Coronary artery (tissue), 2 donors: ENCODE measurements around the gene FUT1.

Source experiments
- DNase-seq: peaks from one replicate; pipeline ENCODE4 v3.0.0-alpha.2; 2017; ENCODE audit warnings: low spot score
- H3K27ac ChIP-seq, 2 donors: fragments of 200-600 bp; sonication (generic); one replicate each; pipeline ENCODE4 v1.5.1; 2016 to 2019
- H3K4me3 ChIP-seq: fragments of 200-600 bp; sonication (generic); 2 replicates; pipeline ENCODE4 v1.5.1; 2016; ENCODE audit warnings: mild to moderate bottlenecking, moderate library complexity
- CTCF ChIP-seq: fragments of 200-600 bp; sonication (generic); IDR thresholded peaks from one replicate; pipeline ENCODE4 v1.5.1; 2019; ENCODE audit warnings: antibody characterized with exemption

FUT1 gene

GRCh38 chr19:48760504-48761205 is 8.2 kb upstream of the FUT1 start:
- H3K4me3 ChIP-seq = no peak overlapping the region
- no peak overlapping the region for H3K27ac ChIP-seq
- TF ChIP-seq CTCF = no peak
- no peak for DNase-seq

- H3K27ac ChIP-seq = no peak overlapping the region
- no peak for TF ChIP-seq CTCF
- DNase-seq = no peak
Measured at GRCh38 chr19:48757741-48758144, 5.3 kb upstream of the FUT1 start.

GRCh38 chr19:48757089-48757675 is 4.7 kb upstream of the FUT1 start:
- Histone ChIP-seq H3K4me3 (no peak overlapping the region), H3K27ac (no peak overlapping the region)
- no peak for DNase-seq
- TF ChIP-seq CTCF = no peak

More at GRCh38 chr19:48757741-48758144, 5.3 kb upstream of the FUT1 start:
- no peak overlapping the region for H3K4me3 ChIP-seq

- no peak overlapping the region for H3K27ac ChIP-seq
- no peak for TF ChIP-seq CTCF
- H3K4me3 ChIP-seq = no peak overlapping the region
Measured at GRCh38 chr19:48756686-48757085, 4.2 kb upstream of the FUT1 start.

GRCh38 chr19:48756212-48756611 is 3.8 kb upstream of the FUT1 start:
- DNase-seq = no peak
- H3K27ac ChIP-seq = no peak overlapping the region
- TF ChIP-seq CTCF = no peak
- H3K4me3 ChIP-seq = no peak overlapping the region

More at GRCh38 chr19:48756686-48757085, 4.2 kb upstream of the FUT1 start:
- no peak for DNase-seq

- DNase-seq = no peak
- Histone ChIP-seq H3K27ac (no peak overlapping the region), H3K4me3 (no peak overlapping the region)
- TF ChIP-seq CTCF = no peak
Measured at GRCh38 chr19:48755787-48756186, 3.3 kb upstream of the FUT1 start.

GRCh38 chr19:48755084-48755641 is 2.7 kb upstream of the FUT1 start, which contains the start of gene FGF21:
TSS of gene FGF21 (plus strand) at chr19:48755524. CDS start at chr19:48756237, 713 bp downstream.
- DNase-seq = no peak
- TF ChIP-seq CTCF = no peak
- Histone ChIP-seq H3K27ac (no peak within 1 kb of the TSS), H3K4me3 (no peak within 1 kb of the TSS)
